GM19452 (cell line): Measurements from ENCODE around the gene CEBPG.

Source experiments
- ATAC-seq: cut with Tn5 transposase; IDR thresholded peaks from one replicate; pipeline ENCODE4 v1.9.1; 2021; ENCODE audit not compliant: unreplicated experiment

Gene CEBPG

DNA sequence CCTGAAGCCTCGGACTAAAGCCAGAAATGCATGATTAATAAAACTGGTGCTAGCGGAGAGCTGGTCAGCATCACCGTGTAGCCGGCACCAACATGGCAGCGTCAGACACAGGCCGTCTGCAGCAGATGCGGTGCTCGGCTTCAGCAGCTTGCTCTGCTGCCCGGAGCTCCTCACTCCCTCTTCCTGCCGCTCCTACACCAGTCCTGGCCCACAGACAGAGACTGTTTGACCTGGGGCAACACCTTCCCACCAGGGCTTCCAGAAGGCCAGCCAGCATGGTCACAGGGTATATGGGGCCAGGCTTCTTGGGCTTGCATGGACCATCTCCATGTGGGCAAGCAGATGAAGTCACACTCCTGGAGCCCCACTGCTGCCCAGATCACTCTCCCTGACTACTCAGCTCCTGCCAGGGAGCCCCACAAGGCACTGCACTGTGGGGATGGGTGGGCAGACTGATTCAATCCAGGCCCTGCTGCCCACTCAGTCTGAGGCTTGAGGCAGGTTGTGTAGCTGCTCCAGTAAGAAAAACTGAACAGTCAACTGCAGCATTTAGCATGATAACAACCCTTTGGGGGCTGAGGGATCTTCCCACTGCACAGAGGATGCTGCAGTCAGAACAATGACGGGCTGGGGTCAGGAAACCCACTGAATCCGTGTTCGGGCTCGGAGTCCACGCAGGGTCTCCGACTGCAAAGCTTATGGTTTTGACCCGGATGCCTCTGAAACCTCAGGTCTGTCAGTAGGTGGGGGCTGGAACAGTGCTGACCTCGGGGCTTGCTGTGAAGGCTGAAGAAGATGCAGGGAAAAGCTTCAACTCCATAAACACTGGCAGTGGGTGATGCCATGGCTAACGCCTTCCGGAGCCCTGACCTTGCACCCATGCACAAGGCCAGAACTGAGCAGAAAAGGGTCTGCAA is 45.6 kb downstream of the CEBPG start:
- ATAC-seq: no peak

DNA sequence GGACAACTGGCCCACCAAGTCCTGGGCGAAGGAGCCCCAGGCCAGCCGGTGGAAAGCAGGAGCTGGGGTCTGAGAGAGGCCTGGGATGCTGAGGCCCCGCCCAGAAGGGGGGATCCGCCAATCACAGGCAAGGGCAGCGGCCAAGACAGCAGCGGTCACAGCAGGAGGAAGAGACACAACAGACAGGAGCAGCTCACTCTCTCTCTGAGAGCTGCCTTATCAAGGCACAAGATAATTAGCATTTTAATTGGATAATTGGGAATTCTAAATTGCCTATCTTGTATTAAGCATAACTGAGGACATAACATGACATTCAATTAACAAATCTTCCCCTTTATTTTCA is 46.2 kb downstream of the CEBPG start:
- ATAC-seq: no peak

DNA sequence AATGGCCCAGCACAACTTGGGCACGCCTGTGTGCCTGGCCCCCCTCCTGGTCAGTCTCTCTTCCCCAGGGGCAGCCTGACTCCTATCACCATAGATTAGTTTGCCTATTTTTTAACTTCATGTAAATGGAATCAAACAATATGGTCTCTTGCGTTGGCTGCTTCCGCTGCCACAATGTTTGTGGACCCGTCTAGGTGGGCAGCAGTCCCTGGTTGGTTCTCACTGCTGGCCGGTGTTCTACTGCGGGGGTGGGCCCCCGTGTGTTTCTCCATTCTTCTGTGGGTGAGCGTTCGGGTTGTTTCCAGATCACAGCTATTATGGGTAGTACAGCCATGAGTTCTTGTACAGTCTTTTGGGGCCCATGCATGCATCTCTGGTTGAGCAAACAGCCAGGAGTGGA is 47.3 kb downstream of the CEBPG start:
- ATAC-seq: no peak

DNA sequence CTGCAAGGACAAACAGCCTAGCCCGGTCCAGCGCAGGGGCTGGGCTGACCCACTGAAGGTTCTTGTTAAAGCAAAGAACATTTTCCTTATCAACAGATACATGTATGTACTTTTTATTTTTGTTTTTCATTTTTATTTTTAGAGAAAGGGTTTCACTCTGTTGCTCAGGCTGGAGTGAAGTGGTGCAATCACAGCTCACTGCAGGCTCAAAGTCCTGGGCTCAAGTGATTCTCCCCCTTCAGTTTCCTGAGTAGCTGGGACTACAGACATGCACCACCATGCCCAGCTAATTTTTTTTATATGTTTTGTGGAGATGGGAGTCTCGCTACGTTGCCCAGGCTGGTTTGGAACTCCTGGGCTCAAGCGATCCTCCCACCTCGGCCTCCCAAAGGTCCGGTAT is 47.9 kb downstream of the CEBPG start:
- ATAC-seq: no peak

DNA sequence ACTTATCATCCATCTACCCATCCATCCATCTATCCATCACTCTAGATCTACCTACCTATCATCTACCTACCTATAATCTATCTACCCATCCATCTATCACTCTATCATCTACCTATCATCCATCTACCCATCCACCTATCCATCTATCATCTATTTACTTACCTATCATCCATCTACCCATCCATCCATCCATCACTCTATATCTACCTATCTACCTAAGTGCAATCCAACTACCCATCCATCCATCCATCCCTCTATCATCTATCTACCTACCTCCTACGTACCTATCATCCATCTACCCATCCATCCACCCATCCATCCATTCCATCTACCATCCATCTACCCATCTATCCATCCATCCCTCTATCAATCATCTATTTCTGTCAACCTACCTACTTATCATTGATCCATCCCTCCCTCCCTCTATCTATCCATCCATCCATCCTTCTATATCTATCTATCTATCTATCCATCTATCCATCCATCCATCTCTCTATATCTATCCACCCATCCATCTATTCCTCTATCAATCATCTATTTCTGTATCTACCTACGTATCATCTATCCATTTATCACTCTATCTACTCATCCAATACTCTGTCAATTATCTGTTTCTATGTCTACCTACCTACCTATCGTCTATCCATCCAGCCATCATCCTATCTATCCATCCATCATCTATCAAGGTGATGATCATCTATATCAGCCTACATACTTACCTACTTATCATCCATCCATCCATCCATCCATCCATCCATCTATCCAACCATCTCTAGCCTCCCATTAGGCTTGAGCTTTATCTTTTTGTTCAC is 49.1 kb downstream of the CEBPG start:
- ATAC-seq: no peak

DNA sequence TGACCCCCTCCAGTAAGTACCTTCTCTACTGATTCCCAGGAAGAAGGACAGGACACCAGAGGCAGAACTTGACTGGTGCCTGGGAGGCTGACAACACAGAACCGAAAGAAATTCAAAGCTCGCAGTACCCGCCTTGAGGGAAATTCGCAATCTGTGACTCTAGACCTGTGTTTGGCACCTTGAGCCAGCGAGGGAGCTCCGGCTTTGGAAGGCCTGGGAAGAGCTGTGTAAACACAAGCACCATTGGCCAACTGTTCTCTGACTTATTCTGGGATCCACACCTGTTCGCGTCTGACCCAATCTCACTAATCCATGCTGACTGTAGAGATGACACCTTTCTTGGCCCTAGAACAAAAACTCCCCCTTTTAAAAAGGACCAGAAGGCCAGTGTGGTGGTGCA is 50.7 kb downstream of the CEBPG start:
- ATAC-seq: no peak

DNA sequence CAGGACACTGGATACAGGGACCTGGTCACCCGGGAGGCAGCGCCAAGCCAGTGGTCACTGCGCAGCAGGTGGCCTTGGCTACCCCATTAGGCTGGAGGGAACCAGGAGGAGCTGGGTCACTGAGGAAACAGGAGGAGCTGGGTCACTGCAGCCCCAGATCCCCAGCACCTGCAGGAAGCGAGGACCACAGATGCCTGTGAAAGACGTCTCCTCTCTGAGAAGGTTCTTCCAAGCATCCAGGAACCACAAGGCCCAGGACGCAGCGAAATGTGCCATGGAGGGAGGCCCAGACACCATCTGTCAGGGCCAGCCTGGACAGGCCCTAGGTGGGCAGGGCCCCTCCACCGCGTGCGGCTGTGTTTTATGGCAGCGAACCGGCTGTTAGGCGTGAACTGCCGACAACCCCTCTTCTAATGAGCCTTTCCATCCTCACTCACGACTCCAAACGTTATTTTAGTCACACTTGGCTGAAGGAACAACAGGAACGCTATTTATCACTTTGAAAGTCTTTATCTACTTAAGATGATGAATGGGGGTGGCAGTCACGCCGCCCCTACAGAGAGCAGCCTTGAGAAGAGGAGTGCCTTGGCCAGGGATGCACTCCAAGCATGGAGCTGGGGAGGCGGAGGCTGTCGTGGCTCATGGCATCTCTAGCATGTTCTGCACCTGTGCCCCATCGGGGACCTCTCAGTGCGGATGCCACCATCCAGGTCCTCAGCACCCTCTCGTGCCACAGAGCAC is 53.3 kb downstream of the CEBPG start:
- no peak for ATAC-seq

DNA sequence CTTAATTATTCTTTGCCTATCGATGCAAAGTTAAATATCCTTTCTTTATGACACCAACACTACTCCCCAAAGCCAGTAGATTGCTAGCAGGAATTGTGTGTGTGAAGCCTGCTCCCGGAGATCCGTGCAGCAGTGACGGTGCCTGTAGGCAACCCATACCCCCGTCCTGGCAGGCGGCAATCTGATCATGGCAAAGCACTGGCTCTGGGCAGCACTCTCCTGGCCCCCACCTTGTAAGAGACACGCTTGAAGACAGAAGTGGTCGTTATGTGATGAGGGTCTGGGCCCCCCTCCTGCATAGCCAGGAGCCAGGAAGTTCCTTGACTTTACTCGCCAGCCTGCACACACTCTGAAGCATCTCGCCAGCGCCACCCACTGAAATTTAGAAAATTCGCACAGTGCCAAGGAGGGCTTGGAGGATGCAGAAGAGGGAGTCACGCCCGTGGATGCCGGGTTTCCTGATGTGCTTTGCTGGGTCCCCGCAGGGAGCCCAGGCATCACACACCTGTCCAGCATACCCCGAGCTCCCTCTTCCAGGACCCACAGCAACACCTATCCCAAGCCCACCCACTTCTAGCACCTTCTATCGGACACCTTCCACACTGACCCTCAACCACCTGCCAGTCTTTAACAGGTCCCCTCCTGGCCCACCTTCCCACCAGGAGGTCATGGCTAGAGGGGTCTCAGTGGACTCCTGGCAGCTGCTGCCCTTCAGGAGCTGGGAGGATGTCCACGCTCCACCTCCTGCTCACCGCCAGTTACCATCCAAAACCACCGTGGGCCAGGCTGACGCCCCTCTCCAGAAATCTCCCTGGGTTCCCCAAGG is 54.5 kb downstream of the CEBPG start:
- no peak for ATAC-seq

DNA sequence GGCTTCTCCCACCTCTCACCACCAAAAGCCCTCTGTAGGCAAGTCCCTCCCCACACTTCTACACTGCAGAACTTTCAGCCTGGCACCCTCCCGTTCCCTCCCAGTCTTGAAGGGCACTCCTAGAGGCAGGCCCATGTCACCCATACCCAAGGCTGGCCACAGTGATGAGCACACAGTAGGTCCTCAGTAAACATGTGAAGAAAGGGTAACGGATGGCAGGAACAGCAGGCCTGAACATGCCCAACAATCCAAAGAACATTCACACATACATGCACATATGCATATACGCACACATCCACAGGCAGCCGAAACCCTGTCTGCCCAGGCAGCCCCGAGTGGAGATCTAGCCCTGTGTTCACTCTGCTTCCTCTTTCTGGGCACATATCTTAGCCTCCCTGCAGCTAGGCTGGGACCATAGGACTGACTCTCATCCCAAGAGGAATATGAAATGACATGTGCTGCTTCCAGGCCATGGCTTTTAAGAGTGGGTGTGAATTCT is 55.2 kb downstream of the CEBPG start:
- no peak for ATAC-seq

DNA sequence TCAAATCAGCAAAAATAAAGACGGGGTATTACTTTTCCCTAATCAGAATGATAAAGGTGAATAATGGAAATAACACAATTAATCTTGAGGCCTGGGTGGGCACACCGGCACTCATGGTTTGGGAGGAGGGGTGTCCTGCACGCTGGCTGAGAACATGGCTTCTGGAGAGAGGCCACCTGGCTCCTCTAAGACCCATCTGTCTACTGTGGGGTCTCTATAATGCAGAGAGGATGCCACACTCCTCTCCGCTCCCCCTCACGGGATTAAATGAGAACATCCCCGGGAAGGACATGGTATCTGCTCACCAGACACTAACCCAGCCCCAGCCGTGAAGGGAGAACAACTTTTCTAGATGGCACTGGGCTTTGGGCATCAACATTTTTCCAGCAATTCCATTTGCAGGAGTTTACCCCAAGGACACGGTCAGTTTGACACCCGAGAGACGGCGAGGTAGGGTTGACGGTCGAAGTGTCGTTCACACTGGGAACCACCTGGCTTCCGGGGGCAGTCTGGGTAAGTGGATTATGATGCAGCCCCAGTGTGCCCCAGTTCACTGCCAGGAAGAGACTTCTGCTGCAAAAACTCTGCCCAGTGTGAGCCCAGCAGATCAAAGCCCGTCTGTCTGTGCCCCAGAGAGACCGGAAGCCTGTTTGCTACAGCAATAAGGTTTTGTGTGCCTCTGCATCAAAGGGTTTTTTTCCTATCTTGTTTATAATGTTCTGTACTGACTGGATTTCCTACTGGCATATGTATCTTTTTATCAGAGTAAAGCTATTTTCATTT is 56.6 kb downstream of the CEBPG start:
- ATAC-seq: no peak

DNA sequence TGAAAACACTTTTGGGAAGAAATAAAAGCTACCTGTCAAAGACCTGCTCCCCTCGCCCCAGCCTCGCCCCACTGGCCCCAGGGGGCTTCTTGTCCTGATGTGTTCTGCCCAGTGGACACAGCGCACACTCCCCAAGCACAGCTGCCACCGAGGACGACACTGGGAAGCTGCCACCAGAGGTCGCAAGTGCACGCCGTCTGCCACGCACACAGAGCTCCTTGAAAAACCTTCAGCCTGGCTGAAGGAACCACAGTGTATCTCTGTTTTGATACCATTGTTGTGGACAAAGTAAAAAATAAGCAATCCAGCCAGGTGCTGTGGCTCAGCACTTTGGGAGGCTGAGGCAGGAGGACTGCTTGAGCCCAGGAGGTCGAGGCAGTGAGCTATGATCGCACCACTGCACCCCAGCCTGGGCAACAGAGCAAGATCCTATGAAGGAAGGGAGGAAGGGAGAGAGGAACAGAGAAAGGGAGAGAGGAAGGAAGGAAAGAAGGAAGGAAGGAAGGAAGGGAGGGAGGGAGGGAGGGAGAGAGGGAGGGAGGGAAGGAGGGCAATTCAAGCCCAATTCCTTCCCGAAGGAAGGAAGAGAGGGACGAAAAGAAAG is 57.3 kb downstream of the CEBPG start:
- ATAC-seq: no peak

DNA sequence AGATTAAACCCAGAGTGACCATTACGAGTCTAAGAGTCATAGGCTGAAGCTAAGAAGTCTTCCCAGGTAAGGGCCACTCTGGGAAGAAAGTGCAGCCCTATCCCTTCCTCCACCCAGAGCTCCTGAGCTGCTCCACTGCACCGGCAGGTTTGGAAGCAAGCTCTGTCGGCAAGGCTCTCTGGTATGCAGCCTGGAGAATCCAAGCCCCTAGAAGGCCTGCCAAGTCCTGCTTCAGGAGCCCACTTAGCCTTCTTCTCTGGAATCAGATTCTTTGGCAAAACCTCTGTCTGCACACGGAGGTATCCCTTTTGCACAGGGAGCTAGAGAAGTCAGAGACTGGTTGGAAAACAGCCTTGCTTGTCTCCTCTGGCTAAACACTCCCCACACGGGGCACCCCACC is 58.5 kb downstream of the CEBPG start:
- no peak for ATAC-seq
